CD4-positive, alpha-beta T cell (primary cell): ENCODE data around the gene CDKN2B-AS1. TPM values are rescaled to one million over a fixed set of nuclear protein-coding genes. Genes with fewer than 3 reads are reported as not detected.

Experiments
- ATAC-seq: fragments of 200-7000 bp; cut with Tn5 transposase; one replicate; pipeline ENCODE4 v1.10.0; 2022; ENCODE audit warnings: mild to moderate bottlenecking; ENCODE audit not compliant: poor library complexity
- CTCF ChIA-PET: fragments of 350-600 bp; sonication (Branson Sonifier 250); formaldehyde crosslinking; loops from one replicate; lab custom pipeline; 2021; ENCODE audit warnings: antibody characterized with exemption, inconsistent platforms; lab: Charles Lee
- POLR2A ChIA-PET: fragments of 350-600 bp; sonication (Branson Sonifier 250); formaldehyde crosslinking; loops from one replicate; lab custom pipeline; 2021; ENCODE audit warnings: antibody characterized with exemption, inconsistent platforms; lab: Charles Lee
- DNase-seq, 14 experiments: peaks; one replicate each; pipeline ENCODE4 v3.0.0-alpha.2; 2013 to 2020; ENCODE audit warnings: mixed read lengths in 2 of 14
- H3K27ac ChIP-seq, 2 donors: one replicate each; pipeline versions ENCODE4 v1.5.1 to v1.7.0; 2013; ENCODE audit warnings: low read length in 2 of 2, low read depth in 1 of 2, mild to moderate bottlenecking in 1 of 2
- H3K27me3 ChIP-seq, 2 experiments: 1 replicate in 1 of 2; 2 replicates in 1 of 2; pipeline versions ENCODE4 v1.6.1 to v1.7.0; 2013; ENCODE audit warnings: low read length in 2 of 2, control low read depth in 1 of 2, mild to moderate bottlenecking in 1 of 2, moderate library complexity in 1 of 2; ENCODE audit not compliant: insufficient read depth in 2 of 2, control insufficient read depth in 1 of 2
- H3K36me3 ChIP-seq: one replicate; pipeline ENCODE4 v1.6.1; 2013; ENCODE audit warnings: low read length, control low read depth; ENCODE audit not compliant: insufficient read depth
- H3K4me1 ChIP-seq: one replicate; pipeline ENCODE4 v1.6.1; 2013; ENCODE audit warnings: low read length, control low read depth; ENCODE audit not compliant: insufficient read depth
- H3K4me3 ChIP-seq: one replicate; pipeline ENCODE4 v1.5.1; 2013; ENCODE audit warnings: mild to moderate bottlenecking, low read length, moderate library complexity
- H3K9me3 ChIP-seq, 2 experiments: 1 replicate in 1 of 2; 2 replicates in 1 of 2; pipeline versions ENCODE4 v1.6.1 to v1.7.0; 2013; ENCODE audit warnings: low read length in 2 of 2, mild to moderate bottlenecking in 2 of 2, control low read depth in 1 of 2, moderate library complexity in 1 of 2; ENCODE audit not compliant: control insufficient read depth in 1 of 2, insufficient read depth in 1 of 2
- H3K27ac Mint-ChIP-seq: one replicate; pipeline ENCODE4 v1.8.0; 2020; ENCODE audit warnings: mixed read lengths
- H3K27me3 Mint-ChIP-seq: one replicate; pipeline ENCODE4 v1.8.0; 2021; ENCODE audit warnings: mixed read lengths
- H3K36me3 Mint-ChIP-seq: one replicate; pipeline ENCODE4 v1.8.0; 2021; ENCODE audit warnings: low read depth, mixed read lengths
- H3K4me1 Mint-ChIP-seq: one replicate; pipeline ENCODE4 v1.8.0; 2021; ENCODE audit warnings: low read depth, mixed read lengths
- H3K4me3 Mint-ChIP-seq: one replicate; pipeline ENCODE4 v1.8.0; 2020; ENCODE audit warnings: mild to moderate bottlenecking, mixed read lengths
- H3K9me3 Mint-ChIP-seq: one replicate; pipeline ENCODE4 v1.8.0; 2020; ENCODE audit warnings: mixed read lengths
- intact Hi-C, 2 experiments: fragments of 100-400 bp; cut with DNase I in 1 of 2; cut with micrococcal nuclease in 1 of 2; formaldehyde crosslinking; loops; one replicate each; pipeline versions ENCODE4 v1.15.1 to v1.9.0; 2023 to 2025; cut with DNase I, micrococcal nuclease
- total RNA-seq, 174 experiments: library from RNA in 2 of 174; stranded (reverse) in 2 of 174; gene quantifications; one replicate each; pipeline ENCODE4 v1.2.3 and lab custom pipeline; 2021 to 2026
- TF ChIP-seq, protein P1 (sequence below): fragments of 200-600 bp; IDR thresholded peaks from one replicate; pipeline ENCODE4 v1.8.0; 2022; ENCODE audit warnings: antibody characterized with exemption, mild to moderate bottlenecking

CDKN2B-AS1 gene
- total RNA-seq, 2 experiments from 2014 or later: 0.25 to 0.30 TPM

GRCh38 chr9:22154064-22154463, 159.5 kb downstream of the CDKN2B-AS1 start:
- TF ChIP-seq, protein P1, sequence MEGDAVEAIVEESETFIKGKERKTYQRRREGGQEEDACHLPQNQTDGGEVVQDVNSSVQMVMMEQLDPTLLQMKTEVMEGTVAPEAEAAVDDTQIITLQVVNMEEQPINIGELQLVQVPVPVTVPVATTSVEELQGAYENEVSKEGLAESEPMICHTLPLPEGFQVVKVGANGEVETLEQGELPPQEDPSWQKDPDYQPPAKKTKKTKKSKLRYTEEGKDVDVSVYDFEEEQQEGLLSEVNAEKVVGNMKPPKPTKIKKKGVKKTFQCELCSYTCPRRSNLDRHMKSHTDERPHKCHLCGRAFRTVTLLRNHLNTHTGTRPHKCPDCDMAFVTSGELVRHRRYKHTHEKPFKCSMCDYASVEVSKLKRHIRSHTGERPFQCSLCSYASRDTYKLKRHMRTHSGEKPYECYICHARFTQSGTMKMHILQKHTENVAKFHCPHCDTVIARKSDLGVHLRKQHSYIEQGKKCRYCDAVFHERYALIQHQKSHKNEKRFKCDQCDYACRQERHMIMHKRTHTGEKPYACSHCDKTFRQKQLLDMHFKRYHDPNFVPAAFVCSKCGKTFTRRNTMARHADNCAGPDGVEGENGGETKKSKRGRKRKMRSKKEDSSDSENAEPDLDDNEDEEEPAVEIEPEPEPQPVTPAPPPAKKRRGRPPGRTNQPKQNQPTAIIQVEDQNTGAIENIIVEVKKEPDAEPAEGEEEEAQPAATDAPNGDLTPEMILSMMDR: no peak
- ATAC-seq (no peak), DNase-seq (no peak)
- CTCF ChIA-PET: interaction anchor here (1.3 kb wide), 1 partner anchor 8 kb away, joined by 3 read pairs; no protein-coding TSS in a partner anchor
- Histone ChIP-seq H3K4me1 (no peaks in the 10 kb centered on the region), H3K9me3 (no peaks in the 10 kb centered on the region), H3K27me3 (no peaks in the 10 kb centered on the region), H3K27ac (no peak overlapping the region), H3K4me3 (no peak overlapping the region), H3K36me3 (no peaks in the 10 kb centered on the region)
- H3K4me3 Mint-ChIP-seq: no peak overlapping the region
- no peaks in the 10 kb centered on the region for H3K36me3 Mint-ChIP-seq
- no peak overlapping the region for H3K27ac Mint-ChIP-seq
- peaks cover 4% of the 10 kb centered on the region for H3K27me3 Mint-ChIP-seq
- POLR2A ChIA-PET: interaction anchor here (0.6 kb wide), 1 partner anchor 133 kb away, joined by 5 read pairs; no protein-coding TSS in a partner anchor
- intact Hi-C loops: no loop called here
- no peaks in the 10 kb centered on the region for H3K4me1 Mint-ChIP-seq
- H3K9me3 Mint-ChIP-seq: no peaks in the 10 kb centered on the region

DNA sequence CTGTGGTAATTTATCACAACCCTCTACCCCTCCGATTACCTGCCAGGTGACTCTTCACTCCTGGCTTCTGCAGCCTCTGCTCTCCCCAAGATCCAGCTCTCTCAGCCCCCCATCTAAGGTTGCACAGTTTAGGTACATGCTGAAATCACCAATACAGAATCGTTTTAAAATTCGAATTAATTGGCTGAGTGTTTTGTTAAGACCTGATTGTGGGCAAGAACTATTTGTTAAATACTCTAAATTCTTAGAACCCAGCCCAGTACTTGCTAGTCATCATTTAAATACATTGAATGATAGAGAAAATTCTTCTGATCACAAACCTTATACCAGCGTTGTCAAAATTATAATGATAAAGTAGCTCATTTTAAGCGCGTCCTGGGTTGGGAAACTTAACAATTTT, 162.0 kb downstream of the CDKN2B-AS1 start:
- TF ChIP-seq, protein P1: no peak
- no peak overlapping the region for H3K4me3 ChIP-seq
- H3K36me3 ChIP-seq: no peaks in the 10 kb centered on the region
- peaks cover 16% of the 10 kb centered on the region for H3K27me3 Mint-ChIP-seq
- no peaks in the 10 kb centered on the region for H3K36me3 Mint-ChIP-seq
- H3K9me3 ChIP-seq: no peaks in the 10 kb centered on the region
- H3K4me1 ChIP-seq: no peaks in the 10 kb centered on the region
- H3K27ac Mint-ChIP-seq: no peak overlapping the region
- ATAC-seq (no peak), DNase-seq (no peak)
- no peaks in the 10 kb centered on the region for H3K9me3 Mint-ChIP-seq
- H3K4me1 Mint-ChIP-seq: no peaks in the 10 kb centered on the region
- POLR2A ChIA-PET: no interaction called here
- H3K27ac ChIP-seq: no peak overlapping the region
- CTCF ChIA-PET: no interaction called here
- intact Hi-C loops: no loop called here
- no peak overlapping the region for H3K4me3 Mint-ChIP-seq
- peaks cover 0 to 4% of the 10 kb centered on the region in 2 experiments for H3K27me3 ChIP-seq

- peaks cover 0 to 4% of the 10 kb centered on the region in 2 experiments for H3K27me3 ChIP-seq
- Mint-ChIP-seq H3K27ac (no peak overlapping the region), H3K36me3 (no peaks in the 10 kb centered on the region), H3K9me3 (no peaks in the 10 kb centered on the region), H3K27me3 (peaks cover 19% of the 10 kb centered on the region), H3K4me3 (no peak overlapping the region), H3K4me1 (no peaks in the 10 kb centered on the region)
- no peak overlapping the region for H3K4me3 ChIP-seq
- TF ChIP-seq, protein P1: no peak
- H3K4me1 ChIP-seq: no peaks in the 10 kb centered on the region
- H3K36me3 ChIP-seq: no peaks in the 10 kb centered on the region
- DNase-seq (no peak), ATAC-seq (no peak)
- H3K27ac ChIP-seq: no peak overlapping the region
- CTCF ChIA-PET: no interaction called here
- intact Hi-C loops: no loop called here
- H3K9me3 ChIP-seq: no peaks in the 10 kb centered on the region
- POLR2A ChIA-PET: no interaction called here
Observed at GRCh38 chr9:22157276-22157675, 162.7 kb downstream of the CDKN2B-AS1 start.
